NCI-H526 (cell line): ENCODE results near the gene FAM20C.

Experiments
- DNase-seq, 2 experiments: peaks; one replicate each; lab custom pipeline; 2025; lab: John Stamatoyannopoulos, UW

FAM20C gene

DNA sequence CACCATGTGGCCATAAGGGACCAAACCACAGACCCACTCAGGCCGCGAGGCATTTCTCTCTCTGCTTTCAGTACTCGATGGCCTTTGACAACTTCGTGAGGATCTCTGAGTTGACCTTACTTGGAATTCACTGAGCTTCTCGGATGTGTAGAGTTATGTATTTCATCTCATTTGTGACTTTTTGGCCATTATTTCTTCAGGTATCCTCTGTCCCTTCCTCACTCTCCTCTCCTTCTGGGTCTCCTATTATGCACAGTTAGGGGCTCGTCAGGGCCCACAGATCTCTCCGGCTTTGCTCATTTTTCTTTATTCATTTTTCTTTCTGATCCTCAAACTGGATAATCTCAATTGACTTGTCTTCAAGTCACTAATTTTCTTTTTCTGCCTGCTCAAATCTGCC is 81.0 kb downstream of the FAM20C start:
- no peak for DNase-seq

DNA sequence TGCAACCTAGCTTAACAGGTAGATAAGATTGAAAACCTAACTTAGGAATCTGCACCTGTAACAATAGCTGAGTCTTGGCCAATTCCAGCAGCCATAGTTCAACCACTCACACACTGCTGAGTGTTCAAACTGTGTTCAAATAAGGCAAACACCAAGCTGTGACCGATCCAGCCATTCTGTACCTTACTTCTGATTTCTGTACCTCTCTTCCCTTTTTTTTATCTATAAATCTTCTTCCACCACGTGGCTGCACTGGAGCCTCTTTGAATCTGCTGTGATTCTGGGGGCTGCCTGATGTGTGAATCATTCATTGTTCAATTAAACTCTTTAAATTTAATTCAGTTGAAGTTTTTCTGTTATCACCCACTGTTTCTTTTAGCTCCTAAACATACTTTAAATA is 81.9 kb downstream of the FAM20C start:
- DNase-seq = no peak

DNA sequence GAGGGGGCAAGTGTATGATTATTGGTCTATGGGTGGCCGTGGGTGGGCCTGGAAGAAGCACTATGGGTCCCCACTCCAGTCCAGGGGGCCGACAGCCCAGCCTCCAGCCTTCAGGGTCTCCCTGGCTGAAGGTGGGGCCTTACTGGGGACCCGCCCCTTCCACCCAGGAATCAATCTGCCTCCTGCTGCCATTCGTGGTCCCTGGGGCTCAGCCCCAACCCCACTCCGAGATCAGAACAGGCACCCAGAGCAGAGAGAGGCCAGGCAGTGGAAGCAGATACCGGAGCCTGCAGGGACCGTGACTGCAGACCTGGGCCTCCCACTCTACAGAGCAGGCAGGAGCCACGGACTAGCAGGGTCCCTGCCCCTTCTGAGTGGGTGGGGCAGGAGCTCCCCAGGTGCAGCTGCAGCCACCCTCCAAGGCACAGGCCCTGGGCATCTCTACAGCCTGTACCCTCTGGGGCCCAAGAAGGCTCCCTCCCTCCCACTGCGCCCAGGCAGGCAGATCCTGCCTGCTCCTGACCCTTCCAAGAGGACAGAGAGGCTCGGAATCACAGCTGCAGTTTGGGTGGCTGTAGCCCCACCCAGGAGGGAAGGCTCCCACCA is 84.0 kb downstream of the FAM20C start:
- no peak for DNase-seq

DNA sequence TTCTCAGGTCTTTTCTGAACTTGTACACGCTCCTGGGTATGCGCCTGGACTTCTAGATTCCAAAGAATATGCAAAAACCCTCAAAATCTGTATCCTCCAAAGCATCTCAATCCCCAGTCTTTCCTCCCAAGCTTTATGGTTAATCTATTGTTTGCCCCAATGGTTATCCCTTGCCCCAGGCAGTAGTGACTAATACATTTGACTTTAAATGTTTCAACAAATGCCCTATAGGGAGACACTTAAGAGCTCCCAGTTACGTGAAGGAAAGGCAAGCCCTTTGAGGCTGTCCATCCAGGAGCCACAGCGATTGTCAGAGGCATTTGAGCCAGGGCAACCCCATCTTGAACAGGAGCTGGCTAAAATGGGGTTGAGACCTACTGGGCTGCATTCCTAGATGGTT is 84.9 kb downstream of the FAM20C start:
- DNase-seq = no peak

DNA sequence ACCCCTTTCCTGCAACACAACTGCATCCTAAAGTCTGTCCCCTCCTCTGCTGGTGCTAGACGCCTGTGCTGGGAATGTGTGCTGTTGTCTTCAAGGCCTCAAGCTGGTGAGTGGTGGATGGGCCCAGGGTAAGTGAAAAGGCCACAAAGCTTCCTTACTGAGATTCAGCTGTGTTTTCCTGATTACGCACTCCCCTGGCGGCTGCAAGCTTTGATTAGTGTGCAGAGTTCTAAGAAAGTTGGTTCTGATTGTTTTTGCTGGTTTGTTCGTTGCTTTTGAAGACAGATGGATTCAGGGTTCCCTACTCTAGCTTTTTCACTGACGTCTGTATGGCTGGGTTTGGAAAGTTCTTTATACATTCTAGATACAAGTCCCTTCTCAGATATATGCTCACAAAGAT is 85.7 kb downstream of the FAM20C start:
- DNase-seq = no peak

DNA sequence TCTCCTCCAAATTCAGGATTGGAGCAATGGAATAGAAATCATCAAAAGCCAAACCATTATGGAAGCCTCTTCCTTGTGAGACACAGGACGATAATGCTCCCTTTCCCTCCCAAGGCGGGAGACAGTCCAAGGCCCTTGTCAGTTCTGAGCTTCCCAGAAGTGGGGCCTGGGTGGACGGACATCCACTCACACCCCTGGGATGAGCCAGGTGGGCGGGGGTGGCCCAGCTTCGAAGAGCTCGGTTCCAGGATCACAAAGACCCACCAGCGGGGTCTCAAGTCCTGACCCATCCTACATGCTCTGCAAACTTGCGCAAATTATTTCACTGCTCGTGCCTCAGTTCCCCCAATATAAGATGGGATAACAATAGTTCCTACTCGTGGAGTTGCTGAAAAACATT is 87.5 kb downstream of the FAM20C start:
- DNase-seq = no peak

DNA sequence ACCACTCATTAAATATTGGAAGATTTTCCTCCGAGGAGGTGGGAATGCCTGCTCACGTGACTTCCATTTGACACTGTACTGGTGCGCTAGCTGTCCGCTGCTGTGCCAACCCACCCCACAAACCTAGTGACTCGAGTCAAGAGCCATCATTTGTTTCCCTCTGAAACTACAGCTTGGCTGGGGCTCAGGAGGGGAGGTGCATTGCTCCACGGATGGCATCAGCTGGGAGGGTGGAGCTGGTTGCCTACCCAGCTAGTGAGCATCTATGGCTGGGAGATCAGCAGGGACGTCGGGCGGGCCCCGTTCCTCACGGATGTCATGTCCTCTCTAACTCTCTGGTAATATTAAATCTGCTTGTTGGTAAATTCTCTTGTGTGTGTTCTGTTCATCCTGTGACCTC is 88.1 kb downstream of the FAM20C start:
- DNase-seq = no peak

DNA sequence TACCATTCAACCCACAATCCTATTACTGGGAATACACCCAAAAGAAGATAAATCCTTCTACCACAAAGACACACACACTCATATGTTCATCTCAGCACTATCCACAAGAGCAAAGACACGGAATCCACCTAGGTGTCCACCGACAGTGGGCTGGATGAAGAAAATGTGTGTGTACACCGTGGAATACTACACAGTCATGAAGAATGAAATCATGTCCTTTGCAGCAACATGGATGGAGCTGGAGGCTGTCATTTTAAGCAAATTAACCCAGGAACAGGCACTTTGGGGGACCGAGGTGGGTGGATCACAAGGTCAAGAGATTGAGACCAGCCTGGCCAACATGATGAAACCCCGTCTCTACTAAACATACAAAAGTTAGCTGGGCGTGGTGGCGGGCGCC is 89.3 kb downstream of the FAM20C start:
- DNase-seq = no peak

DNA sequence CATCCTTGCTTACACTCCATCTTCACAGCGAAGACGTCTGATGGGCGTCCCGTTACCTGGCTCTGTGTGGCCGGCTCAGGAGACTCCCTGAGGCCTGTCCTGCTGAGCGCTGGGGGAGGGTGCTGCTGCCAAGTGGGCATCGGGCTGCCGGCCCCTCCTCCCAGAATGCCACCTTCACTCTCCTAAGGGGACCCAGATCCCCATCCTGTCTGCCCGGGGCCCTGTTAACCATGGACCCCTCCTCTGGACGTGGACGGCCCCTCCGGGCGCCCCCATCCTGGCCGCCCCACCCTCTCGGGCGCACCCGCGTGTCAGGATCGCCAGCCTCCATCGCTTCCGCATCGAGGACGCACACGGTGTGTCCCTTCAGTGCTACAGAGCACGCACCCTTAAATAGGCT is 90.2 kb downstream of the FAM20C start:
- no peak for DNase-seq

DNA sequence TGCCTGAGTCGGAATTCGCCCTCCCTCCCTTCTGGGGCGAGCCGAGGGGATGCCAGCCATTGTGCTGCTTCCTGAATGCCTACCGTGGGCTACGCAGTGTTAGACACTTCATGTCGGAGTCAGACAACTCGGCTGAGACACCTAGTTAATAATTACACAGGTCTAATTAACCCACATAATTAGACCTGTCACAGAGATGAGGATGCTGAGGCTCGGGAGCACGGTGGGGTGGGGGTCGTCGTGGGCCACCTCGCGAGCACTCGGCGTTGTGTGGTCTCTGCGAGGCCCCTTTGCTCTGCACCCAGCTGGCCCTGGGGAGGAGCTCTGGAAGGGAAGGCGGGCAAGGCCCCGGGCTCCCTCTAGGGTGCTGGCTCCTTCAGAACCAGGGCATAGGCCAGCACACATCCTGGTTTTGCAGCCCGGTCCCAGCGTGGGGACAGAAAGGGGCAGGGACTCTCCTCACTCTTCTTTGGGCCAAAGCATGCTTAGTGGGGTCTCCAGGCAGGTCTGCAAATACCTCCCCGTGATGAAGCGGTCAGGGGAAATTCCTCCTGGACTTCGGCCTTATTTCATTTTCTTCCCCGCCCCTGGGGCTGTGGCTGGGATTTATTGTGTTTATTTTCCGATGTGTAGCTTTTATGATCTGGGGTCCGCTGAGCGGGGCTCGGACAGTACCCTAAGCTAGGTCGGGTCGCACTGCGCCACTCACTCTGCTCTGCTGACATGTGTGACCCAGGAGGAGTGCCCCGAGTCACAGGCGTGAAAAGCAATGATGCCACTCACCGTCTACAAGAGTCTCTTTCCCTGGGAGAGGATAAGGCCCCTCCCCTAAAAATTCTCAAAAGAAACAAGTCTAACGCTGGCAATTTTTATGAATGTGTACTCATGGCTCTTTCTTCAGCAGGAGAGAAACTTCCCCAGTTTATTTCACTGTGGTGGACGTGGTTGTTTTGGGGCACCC is 92.7 kb downstream of the FAM20C start:
- peak in 1 of 2 experiments; percentile 37 for DNase-seq

DNA sequence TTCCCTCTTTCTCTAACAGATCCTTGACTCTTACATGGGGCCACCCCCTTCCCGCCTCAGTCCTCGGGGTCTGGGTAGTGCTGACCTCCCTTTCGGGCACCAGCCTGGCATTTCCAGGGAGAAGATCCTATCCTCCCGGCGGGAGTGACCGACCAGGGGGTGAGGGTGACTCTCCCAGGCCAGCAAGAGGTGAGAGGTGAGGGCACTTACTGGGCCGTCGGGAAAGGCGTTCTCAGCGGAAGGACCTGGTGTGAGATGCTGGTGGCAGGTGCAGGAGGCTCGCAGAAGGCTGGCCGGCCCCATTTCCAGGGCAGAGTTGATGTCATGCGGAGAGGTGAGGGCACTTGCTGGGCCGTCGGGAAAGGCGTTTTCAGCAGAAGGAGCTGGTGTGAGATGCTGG is 93.4 kb downstream of the FAM20C start:
- DNase-seq = no peak

DNA sequence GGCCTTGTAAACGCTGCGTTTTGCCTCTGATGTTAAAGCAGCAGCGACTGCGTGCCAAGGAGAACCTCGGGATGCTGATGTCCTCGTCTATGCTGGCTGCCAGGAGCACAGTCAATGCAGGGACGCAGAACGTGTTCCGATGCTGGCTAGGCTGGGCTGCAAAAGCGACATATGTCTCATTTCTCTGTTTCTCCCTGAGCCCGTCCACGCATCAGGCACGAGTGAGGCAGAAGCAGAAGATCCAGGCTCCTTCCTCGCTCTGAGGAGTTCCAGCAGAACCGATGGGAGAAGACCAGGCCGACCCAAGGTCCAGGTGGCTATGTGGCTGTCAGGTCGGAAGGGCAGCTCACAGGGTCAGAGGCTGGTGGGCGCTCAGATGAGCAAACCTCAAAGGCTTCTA is 93.9 kb downstream of the FAM20C start:
- DNase-seq = no peak

DNA sequence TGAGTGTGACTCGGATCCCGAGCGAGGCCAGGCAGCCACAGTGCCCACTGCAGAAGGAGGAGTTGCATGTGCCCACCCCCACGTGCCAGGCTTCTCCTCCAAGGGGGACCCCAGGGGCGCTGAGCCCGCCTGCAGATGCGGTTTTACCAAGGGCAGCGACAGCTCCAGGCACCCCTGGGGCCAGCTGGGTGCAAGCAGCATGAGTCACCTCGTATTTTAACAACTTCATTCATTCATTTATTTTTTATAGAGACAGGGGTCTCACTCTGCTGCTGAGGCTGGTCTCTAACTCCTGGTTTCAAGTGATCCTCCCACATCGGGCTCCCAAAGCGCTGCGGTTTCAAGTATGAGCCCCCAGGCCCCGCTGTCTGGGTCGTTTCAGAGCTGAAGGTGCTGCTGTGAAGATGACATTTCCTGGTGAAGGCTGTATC is 96.3 kb downstream of the FAM20C start:
- DNase-seq = no peak

DNA sequence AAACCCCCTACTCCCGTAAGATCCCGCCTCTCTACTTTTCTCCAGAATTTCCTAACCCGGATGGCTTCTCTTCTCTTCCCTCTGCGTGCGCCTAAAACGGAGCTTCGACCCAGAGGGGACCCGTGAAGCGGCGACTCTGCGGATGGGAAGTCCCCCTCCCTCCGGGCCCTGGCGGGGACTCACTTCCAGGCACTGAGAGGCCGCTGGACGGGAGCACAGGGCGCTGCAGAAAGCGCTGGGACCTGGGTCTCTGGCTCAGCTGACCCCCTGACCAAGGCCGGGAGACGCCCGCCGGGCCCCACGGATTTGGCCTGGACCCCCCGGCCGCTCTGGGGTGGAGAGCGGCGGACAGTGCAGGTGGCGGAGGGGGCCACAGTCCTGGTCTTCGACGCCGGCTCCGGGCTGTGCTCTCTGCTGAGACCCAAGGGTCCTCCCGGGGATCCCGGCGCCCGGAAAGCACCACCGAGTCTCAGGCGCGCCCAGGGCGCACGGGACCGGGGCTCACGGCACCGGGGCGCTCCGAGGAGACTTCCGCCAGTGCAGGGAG is 96.9 kb downstream of the FAM20C start:
- DNase-seq = no peak

DNA sequence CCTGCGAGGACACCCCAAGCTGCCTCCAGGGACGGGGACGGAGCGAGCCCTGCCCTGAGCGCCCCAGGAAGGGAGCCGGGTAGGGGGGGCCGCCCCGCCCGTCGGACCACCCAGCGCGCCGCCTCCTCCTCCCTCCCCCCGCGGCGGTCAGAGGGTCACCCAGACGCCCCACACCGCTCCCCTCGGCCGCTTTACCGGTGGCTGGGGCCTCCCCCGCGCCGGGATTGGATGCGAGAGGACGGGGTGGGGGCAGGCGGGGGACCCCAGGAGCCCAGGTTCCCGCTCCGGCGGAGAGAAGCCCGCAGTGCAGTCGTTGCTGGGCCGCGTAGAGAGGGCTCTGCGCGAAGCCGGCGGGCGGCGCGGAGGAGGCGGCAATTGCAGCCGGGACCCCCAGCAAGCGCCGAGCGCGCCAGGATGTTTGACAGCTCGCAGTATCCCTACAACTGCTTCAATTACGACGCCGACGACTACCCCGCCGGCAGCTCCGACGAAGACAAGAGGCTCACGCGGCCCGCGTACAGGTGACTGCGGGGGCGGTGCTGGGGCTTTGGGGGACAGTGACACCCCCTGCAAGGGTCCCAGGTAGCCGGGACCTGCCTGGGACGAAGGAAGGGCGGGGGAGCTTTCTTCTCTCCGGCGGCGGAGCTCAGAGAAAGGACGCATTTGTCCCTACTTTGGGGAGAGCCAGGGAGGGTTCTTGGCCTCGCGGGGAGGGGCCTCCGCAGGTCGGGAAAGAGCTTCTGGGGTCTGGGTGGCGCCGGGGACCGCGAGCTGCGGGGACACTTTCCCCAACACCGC is 97.6 kb downstream of the FAM20C start, which contains the start of gene FOXL3:
FOXL3 (plus strand) TSS at position 415 of the 798 bp plus-strand sequence; CDS start at position 415, 0 bp downstream.
- DNase-seq = no peak

DNA sequence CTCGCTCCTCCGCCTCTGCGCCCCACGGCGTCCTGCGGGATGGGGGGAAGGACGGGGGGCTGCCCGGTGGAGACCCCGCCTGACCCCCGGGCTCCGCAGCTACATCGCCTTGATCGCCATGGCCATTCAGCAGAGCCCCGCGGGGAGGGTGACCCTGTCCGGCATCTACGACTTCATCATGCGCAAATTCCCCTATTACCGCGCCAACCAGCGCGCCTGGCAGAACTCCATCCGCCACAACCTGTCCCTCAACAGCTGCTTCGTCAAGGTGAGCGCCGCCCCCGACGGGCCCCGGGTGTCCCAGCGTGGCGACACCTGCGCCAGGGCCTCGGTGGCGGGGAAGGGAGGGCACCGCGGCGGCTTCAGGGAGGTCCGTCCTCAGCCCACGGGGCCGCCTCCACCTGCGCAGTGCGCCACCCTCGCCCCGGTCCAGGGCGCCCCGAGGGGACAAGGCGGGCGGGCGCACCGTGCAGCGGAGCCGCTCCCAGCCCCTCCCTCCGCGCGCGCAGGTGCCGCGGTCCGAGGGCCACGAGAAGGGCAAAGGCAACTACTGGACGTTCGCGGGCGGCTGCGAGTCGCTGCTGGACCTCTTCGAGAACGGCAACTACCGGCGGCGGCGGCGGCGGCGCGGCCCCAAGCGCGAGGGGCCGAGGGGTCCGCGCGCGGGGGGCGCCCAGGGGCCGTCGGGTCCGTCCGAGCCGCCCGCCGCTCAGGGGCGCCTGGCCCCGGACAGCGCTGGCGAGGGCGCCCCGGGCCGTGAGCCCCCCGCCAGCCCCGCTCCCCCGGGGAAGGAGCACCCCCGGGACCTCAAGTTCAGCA is 98.4 kb downstream of the FAM20C start:
- no peak for DNase-seq

DNA sequence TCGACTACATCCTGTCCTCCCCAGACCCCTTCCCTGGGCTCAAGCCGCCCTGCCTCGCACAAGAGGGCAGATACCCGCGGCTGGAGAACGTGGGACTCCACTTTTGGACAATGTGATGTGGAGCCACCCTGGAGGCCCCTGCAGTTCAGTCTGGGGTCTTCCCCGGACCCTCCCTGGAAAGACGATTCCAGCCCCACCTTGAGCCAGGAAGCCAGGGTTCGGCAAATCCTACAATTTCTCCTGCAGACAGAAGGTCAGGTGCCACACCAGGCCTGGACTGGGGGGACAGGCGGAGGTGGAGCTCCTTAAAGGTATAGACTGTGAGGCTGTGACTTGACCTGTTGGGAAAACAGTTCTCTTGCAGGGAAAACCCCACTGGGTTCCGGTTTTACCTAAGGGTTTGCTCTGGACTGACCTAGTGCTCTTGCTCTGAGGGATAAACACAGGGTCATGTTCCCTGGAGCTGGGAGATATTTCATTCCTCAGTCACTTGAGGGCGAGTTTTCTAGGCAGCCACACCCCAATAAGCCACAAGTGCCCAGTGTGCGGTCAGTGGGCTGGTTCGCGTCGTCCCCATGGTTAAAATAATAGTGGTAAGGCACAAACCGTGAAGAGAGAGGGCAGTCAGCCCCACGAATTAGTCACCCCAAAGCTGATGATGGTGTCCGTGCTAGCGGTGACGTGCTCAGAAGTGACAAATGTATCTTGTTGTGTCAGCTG is 99.2 kb downstream of the FAM20C start:
- no peak for DNase-seq

DNA sequence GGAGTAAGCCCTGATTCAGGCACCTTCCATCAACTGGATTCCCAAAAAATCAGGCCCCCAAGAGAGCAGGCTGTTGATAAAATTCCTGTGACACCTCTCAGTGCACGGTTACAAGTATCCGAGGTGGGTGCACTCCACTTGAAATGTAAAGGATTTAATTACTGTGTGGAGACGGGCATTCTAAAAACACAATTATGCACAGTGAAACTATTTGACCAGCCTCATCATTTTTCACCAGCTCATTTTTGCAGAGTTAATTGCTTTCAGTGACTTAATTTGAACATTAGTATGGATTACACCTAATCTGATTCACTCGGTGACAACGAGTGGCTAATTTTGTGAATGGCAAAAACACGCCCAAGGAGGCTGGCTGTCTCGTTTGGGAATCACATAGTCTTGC is 99.9 kb downstream of the FAM20C start:
- DNase-seq = no peak

DNA sequence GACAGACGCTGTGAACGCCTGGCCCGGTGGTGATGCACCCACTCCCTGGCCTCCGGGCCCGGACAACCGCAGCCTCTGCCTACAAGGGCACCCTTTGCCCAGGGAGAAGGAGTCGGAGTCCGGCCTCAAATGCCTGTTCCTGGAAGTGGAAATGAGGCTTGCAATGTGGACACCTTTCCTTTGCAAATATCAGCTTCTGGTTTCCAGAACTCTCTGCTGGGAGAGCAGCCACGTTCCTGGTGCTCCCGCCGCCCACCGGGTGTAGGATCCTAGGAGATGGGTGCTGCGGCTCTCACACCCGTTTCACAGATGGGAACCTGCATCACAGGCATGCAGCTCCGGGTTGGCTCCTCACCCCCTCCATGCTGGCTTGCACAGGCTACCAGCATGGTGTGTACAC is 100.5 kb downstream of the FAM20C start:
- DNase-seq = no peak

DNA sequence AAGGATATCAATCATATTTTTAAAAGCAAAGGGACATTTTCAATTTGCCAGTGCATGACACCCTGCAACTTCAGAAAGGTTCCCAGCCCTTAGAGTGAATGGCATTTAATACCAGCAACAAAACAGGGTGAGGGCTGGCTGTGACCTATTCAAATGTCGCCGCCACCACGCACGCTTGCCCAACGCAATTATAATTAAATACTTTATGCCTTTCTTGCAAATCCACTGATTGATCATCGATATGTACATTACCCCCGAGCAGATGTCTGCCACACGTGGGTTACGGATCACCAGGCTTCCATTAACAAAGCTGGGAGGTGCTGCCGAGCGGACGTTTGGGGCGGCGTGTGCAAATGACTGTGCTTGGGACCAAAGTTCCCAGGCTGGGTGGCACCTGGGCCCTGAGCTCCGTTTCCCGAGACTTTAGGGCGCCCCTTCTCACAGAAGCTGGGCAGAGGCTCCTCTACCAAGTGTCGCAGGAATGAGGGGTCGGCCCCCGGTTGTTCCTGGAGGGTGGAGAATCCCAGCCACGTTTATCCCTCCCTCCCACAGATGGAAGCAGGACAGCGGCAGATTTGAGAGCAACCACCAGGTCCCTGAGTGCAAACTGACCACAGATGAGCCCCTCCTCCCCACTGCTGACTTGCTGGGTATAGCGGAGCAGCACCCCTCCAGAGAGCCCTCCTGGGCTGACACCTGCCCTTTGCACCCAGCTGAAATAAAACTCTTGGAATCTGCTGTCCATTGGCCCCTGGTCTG is 101.5 kb downstream of the FAM20C start:
- DNase-seq = no peak
